HPDE6-E6E7 (cell line): ENCODE results near the gene NKD1.

Experiments used
- DNase-seq: peaks from one replicate; pipeline ENCODE4 v3.0.0; 2011; ENCODE audit warnings: missing footprints; ENCODE audit errors: extremely low spot score

NKD1 gene

DNA sequence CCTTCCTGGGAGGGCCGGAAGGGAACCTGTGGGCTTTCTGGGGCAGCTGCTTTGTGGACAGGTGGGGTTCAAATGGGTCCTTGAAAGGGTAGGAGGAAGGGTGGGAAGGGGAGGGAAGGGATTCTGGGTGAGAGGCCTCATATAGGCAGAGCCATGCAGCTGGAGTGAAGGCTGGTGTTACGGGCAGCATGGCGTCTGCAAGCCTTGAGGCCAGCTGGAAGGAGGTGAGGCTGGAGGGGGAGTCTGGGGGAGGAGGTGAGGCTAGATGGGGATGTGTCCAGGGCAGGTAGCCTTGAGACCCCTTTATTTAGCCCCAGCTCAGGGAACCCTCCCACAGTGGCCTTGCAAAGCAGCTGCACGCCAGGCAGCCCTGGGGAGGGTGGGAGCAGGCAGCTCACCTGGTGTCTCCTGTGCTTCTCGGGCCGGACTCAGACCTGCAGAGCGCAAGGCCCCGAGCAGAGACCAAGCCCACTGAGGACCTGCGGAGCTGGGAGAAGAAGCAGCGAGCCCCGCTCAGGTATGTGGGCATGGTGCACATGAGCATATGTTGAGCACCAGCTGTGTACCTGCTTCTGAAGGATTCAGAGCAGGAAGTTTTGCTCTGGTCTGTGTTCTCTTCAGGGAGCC, 82.3 kb downstream of the NKD1 start:
- no peak for DNase-seq

DNA sequence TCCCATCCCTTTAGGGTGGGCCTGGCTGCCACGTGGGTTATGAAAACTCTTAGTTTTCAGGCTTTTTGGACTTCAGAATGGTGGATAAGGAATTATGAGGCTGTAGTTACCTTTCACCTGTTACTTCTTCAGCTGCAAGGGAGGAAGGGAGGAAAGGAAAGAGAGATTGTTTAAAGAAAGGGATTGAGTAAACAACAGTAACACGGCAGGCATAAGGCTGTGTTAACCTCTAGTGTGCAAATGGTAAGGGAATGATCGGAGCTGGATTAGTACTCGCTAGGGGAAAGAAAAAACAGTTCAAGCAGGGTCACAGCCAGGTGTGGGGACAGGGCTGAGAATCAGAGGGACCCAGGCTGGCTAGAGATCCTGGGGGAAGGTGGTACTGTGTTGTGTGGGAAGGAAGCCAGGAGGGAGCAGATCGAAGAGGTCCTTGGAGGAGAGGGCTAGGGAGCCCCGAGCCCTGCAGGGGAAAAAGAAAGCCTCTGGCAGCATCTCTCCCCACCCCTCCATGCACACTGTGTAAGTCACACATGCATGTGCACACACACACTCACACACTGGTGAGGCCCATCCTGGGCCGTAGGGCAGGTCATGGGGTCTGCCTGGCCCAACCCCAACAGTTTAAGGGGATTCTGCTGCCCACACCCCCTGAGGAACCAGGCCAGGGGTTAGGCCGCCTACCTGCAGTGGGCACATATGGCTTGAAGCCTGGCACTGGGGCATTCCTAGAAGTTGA, 83.2 kb downstream of the NKD1 start:
- no peak for DNase-seq

- no peak for DNase-seq
Observed at GRCh38 chr16:50631985-50632576, 83.9 kb downstream of the NKD1 start.

GRCh38 chr16:50632927-50633800, 85.0 kb downstream of the NKD1 start:
- DNase-seq, result no peak

DNA sequence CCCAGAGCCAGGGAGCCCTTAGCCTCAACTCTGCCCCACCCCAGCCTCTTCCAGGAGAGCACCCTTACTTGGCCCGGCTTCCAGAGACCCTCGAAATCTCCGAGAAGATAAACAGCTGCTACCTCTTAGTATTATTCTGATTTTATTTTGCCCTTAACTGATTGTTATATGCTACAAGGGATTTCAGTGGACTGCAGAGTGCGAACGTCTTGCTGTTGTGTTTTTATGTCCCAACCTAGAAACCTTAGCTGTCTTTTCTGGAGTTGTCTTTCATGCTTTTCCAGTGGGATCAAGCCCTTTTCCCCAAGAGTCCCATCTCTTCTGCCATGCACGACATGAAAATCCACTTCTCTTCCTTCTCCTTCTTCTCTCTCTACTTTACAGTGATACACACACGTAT, 85.9 kb downstream of the NKD1 start:
- DNase-seq, result no peak

- no peak for DNase-seq
Observed at GRCh38 chr16:50634947-50635346, 86.8 kb downstream of the NKD1 start.

DNA sequence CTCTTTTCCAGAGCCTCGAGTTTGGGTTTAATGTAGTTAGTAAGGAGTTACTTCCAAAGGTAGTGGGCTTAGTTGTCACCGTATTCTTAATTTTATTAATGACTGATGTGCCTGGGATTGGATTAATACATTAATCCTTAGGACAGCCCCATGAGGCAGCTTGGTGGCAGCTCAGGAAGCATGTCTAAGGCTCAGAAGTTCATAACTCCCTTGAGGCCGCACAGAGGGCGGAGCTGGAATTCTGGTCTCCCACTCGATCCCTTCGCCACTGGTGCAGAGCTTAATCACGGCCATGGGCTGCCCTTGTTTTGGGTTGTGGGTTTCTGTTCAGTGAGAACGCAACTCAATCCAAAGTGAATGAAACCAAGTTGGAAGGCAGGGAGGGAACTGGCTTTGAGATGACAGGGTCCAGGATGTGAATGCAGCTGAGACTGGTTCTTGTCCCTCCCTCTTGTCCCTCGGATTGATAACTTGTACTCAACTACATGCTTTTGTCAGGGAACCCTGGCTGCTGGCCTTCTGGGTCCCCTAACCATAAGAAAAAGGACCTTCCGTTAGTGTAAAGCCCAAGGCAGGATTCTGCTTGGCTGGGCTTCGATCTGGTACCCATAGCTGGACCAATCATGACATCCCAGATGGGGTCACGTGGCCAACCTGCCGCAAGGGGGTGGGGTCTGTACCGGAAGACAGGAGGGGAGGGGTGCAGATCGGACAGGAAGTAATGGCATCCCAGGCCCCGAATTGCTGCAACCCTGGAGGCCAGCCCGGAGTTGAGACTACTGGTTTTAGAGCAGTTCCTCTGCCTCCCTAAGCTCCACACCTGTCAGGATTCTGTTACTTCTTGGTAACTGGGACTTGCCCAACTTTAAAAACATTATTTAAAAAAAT, 87.6 kb downstream of the NKD1 start:
- DNase-seq, result no peak

- no peak for DNase-seq
Observed at GRCh38 chr16:50636753-50637374, 88.7 kb downstream of the NKD1 start.

- no peak for DNase-seq
Observed at GRCh38 chr16:50637716-50638602, 89.8 kb downstream of the NKD1 start.

- no peak for DNase-seq
Observed at GRCh38 chr16:50638816-50639670, 90.8 kb downstream of the NKD1 start.

- no peak for DNase-seq
Observed at GRCh38 chr16:50640391-50640790, 92.2 kb downstream of the NKD1 start.

DNA sequence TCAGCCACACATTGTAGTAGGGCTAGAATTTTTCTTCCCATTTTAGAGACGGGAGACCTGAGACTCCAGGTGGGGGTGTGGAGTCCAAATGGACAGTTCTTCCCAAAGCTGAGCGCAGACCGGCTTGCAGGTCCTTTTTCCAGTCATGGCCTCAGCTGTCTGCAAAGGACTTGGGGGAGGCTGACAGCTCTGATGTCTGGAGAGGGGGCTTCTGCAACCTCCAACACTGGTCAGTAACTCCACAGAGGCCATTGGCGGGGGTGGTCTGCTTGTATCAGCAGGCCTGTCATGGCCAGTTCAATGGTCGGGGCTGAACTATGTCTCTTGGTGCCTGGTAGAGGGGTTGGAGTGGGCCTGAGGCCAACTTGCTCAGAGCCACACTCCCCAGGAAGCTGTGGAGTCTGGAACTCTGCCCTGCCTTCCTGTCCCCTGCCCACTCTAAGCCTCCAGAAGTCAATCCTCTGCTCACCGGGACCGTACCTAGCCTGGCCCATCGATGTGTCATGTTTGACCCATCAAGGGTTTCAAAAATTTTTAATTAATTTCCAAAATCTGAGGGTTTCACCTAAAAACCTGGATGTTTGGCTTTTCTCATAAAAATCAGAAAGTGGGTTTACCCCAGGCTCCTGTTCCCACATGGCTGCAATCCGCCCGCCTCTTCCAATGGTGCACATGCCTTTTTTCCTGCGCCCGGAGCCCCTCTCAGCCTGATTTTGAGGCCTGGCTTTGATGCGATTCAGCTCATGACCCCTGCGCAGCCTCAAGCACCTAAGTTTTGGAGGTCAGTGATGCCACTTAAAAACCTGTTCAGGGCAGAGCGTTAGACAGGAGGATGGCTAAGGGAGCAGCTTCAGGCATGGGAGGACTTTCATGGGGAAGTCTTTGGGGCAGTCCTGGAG, 93.0 kb downstream of the NKD1 start:
- no peak for DNase-seq

GRCh38 chr16:50641818-50642187, 93.6 kb downstream of the NKD1 start:
- no peak for DNase-seq

GRCh38 chr16:50642349-50642748, 94.2 kb downstream of the NKD1 start:
- no peak for DNase-seq

GRCh38 chr16:50643192-50643591, 95.0 kb downstream of the NKD1 start:
- DNase-seq, result no peak

- DNase-seq, result no peak
Observed at GRCh38 chr16:50644245-50644644, 96.0 kb downstream of the NKD1 start.

DNA sequence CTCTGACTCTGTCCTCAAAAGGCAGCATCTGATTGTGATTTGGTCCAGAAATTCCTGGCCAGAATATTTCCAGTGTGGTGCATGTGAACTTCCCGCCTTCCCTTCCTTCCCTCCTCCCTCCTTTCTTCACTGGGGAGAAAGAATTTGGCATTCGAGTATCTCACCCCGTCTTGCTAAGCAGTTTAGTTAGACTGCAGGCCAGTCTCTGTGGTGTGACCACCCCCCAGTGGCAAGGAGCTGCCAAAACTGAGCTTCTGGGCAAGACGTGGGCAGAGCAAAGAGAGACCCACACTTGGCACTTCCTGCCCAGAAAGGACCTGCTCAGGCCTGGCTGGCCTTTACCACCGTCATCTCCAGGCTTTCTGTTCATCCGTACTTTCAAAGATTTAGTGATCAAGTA, 96.5 kb downstream of the NKD1 start:
- peak; percentile 45 for DNase-seq
